HG02610 (cell line): ENCODE measurements around the gene CDH23.

Experiments
- ATAC-seq: cut with Tn5 transposase; IDR thresholded peaks from one replicate; pipeline ENCODE4 v1.9.1; 2021; ENCODE audit warnings: mild to moderate bottlenecking, moderate library complexity; ENCODE audit not compliant: unreplicated experiment

Gene CDH23

DNA sequence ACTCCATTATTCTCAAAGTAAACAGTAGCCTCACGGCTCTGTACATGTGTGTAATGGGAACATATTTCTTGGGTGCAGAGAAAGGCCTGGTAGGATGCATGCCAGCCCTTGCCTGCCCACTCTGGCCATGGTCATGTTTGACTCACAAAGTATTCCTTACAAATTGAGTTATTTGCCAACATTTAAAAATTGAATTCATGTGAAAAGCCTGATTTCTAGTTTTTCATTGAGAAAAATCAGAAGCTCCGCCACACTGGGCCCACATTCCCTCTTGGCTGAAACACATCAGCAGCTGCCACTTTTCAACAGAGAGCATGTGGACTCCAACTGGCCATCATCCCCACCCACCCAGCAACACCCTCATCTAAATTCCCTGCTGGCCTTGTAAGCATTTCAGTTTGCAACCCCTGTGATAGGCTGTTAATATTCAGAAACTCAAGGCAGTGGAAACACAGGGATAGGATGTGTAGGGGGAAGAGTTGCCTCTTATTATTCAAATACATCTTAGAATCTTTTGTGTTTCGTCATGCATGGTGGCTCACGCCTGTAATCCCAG lies 40.9 kb downstream of the CDH23 start:
- no peak for ATAC-seq

DNA sequence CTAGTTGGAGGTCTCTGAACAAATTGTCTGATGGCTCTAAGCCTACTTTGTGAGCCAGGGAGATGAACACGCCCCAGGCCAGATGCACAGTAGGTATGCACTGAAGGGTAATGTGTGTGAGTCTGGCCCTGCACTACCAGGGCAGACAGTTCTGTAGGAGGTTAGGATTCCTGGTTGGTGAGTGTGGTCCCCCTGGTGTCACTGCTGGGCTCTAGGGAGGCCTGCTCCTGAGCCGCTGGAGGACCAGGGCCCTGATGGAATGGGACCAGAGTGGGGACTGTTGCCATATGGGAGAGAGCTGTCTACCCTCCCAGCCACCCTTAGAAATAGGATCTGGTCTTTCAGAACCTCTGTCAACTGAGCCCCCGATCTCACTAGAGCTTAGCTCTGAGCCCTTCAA lies 42.0 kb downstream of the CDH23 start:
- no peak for ATAC-seq

- no peak for ATAC-seq
These were observed 43.1 kb downstream of the CDH23 start for GRCh38 chr10:71439670-71440425.

- no peak for ATAC-seq
These were observed 43.9 kb downstream of the CDH23 start for GRCh38 chr10:71440506-71441035.

GRCh38 chr10:71442000-71442399 lies 45.3 kb downstream of the CDH23 start:
- ATAC-seq = no peak

DNA sequence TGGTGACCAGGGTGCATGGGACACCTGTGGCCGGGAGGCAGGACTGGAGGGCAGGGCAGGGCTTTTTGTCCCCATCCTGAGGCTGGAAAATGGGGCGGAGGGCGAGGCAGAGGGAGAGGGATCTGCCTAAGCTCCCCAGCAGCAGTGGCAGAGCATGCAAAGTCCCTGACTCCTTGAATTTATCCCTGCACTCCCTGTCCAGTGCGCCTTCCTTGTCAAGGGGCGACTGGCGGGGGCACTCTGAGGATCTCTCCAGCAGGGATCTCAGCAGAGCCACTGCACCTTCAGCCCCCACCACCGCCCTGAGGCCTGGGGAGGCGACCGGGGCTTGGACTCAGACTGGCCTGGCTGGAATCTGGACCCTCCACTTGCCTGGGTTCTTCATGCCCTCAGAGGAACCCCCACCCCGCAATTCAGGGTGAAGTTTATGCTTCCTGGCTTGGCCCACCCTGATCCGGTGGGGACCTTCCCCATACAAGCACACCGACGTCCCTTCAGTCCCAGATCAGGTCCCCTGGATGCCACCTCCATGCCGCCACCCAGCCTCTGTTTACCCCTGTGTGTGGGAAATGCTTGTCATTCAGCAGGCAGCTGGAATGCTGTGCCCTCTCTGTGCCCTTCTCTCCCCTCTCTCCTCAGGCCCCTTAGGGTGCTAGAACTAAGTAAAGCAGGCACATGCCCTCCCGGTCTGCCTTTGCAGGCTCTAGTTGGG lies 46.3 kb downstream of the CDH23 start:
- no peak for ATAC-seq

- ATAC-seq = no peak
These were observed 47.0 kb downstream of the CDH23 start for GRCh38 chr10:71443676-71444075.

GRCh38 chr10:71444284-71445054 lies 47.7 kb downstream of the CDH23 start:
- no peak for ATAC-seq

DNA sequence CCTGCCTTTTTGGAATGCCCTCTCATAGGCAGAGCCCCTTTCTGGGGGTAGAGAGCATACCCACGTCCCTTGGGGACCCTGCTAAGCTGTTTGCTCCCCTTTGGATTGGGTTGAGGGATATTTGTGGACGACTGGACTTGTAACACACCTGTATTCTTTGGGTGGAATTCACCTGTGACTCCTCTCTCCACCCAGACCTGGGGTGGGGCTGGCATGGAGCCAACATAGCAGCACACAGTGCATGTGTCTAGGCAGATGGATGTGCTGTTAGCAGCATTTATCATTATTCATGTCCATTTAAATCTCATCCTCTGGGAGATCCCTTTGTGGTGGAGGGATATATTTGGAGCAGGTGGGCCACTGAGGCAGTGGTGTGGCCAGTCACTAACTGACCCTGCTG lies 51.0 kb downstream of the CDH23 start:
- ATAC-seq = no peak

- no peak for ATAC-seq
These were observed 51.4 kb downstream of the CDH23 start for GRCh38 chr10:71448146-71448545.

GRCh38 chr10:71449026-71449425 lies 52.3 kb downstream of the CDH23 start:
- no peak for ATAC-seq

GRCh38 chr10:71451754-71452153 lies 55.0 kb downstream of the CDH23 start:
- no peak for ATAC-seq

- ATAC-seq = no peak
These were observed 56.5 kb downstream of the CDH23 start for GRCh38 chr10:71453186-71453585.

DNA sequence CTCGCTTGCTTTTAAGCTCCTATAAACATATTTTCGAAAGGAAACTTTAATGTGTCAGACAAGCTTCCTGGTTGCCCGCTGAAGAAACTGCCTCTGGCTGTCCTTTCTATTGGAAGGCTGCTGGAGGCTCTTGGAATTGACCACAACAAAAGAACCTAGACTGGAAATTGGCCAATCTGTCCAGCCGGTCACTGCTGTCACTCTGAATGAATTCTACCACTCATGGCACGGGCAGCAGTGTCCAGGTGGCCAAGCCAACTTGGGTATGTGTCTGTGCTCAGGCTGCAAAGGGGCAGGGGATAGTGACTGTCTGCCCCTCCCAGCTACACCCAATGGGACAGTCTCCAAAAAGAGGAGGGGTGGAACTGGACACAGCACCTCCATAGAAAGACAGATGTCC lies 57.6 kb downstream of the CDH23 start:
- ATAC-seq = no peak

- ATAC-seq = no peak
These were observed 58.3 kb downstream of the CDH23 start for GRCh38 chr10:71455035-71455434.

DNA sequence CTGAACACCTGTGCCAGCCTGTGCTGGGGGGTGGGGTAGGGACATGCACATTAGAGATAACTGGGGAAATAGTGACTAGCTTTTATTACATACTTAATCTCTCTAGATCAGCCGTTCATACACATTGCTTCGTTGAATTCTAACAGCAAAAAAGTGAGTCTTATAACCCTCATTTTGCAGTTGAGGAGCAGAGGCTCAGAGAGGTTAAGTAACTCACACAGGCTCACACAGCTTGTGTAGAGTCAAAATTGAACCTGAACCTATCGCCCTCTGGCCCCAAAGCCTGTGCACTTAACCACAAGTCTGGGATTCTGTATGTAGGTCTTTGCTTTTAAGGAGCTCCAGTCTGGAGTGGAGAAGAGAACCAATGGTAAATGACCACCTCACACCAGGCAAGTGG lies 59.9 kb downstream of the CDH23 start:
- ATAC-seq = no peak

DNA sequence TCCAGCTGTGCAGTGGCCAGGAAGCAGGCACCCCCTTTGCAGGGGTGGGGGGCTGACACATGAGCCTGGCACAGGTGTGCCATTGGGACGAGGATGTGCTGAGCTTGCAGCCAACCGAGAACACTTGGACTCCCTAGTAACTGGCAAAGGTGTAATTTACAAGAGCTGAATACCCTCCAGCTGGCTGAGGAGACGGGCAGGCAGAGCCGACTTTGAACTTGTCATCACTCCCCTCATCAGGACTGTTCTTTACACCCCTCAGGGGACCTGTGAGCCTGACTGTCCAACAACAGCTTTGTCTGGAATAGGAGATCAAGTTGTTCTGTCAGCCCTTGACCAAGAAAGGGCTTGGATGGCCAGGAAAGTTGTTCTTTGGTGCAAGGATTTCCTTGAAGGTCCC lies 61.2 kb downstream of the CDH23 start:
- ATAC-seq = no peak

DNA sequence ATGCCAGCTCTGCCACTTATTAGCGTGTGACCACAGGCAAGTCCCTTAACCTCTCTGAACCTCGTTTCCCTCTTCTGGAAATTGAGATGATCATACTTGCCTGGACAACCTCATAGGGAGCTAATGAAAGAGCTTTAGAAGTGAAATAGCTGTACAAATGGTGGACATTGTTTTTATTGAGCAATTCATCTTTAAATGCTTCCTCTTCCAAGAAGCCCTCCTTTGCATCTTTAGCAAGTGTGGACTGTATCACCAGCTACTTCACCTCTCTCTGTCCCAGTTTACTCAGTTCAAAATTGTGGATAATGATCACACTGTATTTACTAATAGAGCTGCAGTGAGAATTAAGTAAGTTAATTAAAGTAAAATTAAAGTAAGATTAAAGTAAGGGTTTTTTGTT lies 61.7 kb downstream of the CDH23 start:
- ATAC-seq = no peak

DNA sequence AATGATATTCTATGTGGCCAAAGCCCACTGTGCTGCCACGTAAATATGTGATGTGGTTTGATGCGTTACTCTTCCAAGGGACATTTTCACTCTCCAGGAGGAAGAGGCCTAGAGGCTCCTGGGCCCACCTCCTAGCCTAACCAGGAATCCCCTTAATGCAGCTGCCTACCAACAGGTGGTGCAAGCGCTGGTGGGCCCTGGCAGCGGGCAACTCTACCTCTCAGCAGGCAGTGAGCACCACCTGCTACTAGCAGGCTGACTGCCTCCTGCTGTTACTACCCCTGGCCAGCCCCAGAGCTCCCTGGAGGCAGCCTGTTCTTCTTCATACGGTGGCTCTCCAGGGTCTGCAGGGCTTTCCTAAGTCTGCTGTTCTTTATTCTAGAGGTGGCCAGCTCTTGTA lies 62.8 kb downstream of the CDH23 start:
- ATAC-seq = no peak

DNA sequence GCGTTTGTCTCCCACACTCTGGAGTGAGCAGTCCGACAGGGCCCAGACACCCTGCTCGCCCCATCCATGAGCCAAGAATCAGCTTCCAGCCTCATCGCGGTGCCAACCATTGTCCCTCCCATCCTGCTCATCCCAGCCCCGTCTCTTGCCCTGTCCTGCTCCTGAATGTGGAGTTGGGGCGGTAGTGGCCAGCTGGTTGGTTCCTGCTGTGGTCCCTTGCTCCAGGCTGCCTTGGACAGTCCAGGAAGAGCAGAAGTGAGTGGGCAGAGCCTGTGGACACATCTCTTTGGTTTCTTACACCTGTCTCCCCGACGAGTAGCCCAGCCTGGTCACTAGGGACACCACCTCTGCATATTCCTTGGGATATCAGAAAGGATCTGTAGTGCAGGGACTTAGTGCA lies 63.9 kb downstream of the CDH23 start:
- no peak for ATAC-seq

DNA sequence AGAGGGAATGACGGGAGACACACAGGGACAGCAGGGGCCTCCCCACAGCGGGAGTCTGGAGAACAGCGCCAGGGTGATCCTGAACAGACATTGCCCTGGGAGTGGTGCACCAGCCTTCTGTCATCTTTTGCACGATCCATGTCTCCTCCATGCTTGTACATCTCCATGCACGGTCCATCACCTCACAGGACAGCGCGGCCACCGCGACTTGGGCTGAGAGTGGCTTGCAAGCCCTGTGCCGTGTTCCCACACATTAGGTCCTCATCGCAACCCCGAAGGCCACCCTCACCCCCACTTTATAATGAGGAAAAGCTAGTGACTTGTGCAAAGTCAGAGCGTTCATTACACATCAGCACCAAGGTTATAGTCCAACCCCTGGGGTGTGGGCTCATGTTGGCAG lies 64.7 kb downstream of the CDH23 start:
- ATAC-seq = no peak
